Astrocyte (in vitro differentiated cells and primary cell): ENCODE results near the gene CRAT. TPM values are rescaled to one million over a fixed set of nuclear protein-coding genes. Genes with fewer than 3 reads are reported as not detected.

Experiments used
- DNase-seq: peaks from one replicate; pipeline ENCODE4 v3.0.0-alpha.2; 2010; ENCODE audit warnings: low read depth
- FAIRE-seq: peaks from 2 replicates; lab custom pipeline; 2011; peaks lifted over from hg19 to GRCh38; lab: Jason Lieb, UNC
- H2AFZ ChIP-seq: 2 replicates; pipeline ENCODE4 v1.6.0; 2012; ENCODE audit warnings: low read depth, low read length, inconsistent platforms
- H3K27ac ChIP-seq: 2 replicates; pipeline ENCODE4 v1.5.1; 2011; ENCODE audit warnings: low read depth, low read length, inconsistent platforms
- H3K27me3 ChIP-seq: 2 replicates; pipeline ENCODE4 v1.6.0; 2011; ENCODE audit warnings: low read length, inconsistent platforms; ENCODE audit not compliant: insufficient read depth
- H3K36me3 ChIP-seq: 2 replicates; pipeline ENCODE4 v1.5.1; 2011; ENCODE audit warnings: low read length, inconsistent platforms; ENCODE audit not compliant: insufficient read depth
- H3K4me1 ChIP-seq: 2 replicates; pipeline ENCODE4 v1.5.1; 2011; ENCODE audit warnings: low read length, inconsistent platforms; ENCODE audit not compliant: insufficient read depth
- H3K4me2 ChIP-seq: 2 replicates; pipeline ENCODE4 v1.6.0; 2012; ENCODE audit warnings: low read length, inconsistent platforms
- H3K4me3 ChIP-seq: 2 replicates; pipeline ENCODE4 v1.5.1; 2011; ENCODE audit warnings: low read depth, mild to moderate bottlenecking, low read length, inconsistent platforms; ENCODE audit not compliant: insufficient read depth
- H3K79me2 ChIP-seq: 2 replicates; pipeline ENCODE4 v1.6.0; 2012; ENCODE audit warnings: mild to moderate bottlenecking, low read length, inconsistent platforms; ENCODE audit not compliant: insufficient read depth
- H3K9ac ChIP-seq: 2 replicates; pipeline ENCODE4 v1.6.0; 2012; ENCODE audit warnings: mild to moderate bottlenecking, low read length, inconsistent platforms
- H3K9me3 ChIP-seq: 2 replicates; pipeline ENCODE4 v1.5.1; 2012; ENCODE audit warnings: low read depth, mild to moderate bottlenecking, low read length, inconsistent platforms; ENCODE audit not compliant: insufficient read depth
- H4K20me1 ChIP-seq: 2 replicates; pipeline ENCODE4 v1.6.0; 2012; ENCODE audit warnings: low read length, inconsistent platforms; ENCODE audit not compliant: insufficient read depth
- H3K27ac Mint-ChIP-seq: one replicate; pipeline ENCODE4 v1.8.0; 2021; ENCODE audit warnings: mild to moderate bottlenecking, mixed read lengths; ENCODE audit not compliant: unreplicated experiment
- H3K27me3 Mint-ChIP-seq: one replicate; pipeline ENCODE4 v1.8.0; 2021; ENCODE audit warnings: low read depth, mixed read lengths; ENCODE audit not compliant: unreplicated experiment
- H3K36me3 Mint-ChIP-seq: one replicate; pipeline ENCODE4 v1.8.0; 2021; ENCODE audit warnings: low read depth, mixed read lengths; ENCODE audit not compliant: unreplicated experiment
- H3K4me1 Mint-ChIP-seq: one replicate; pipeline ENCODE4 v1.8.0; 2021; ENCODE audit warnings: low read depth, mixed read lengths; ENCODE audit not compliant: unreplicated experiment
- H3K4me3 Mint-ChIP-seq: one replicate; pipeline ENCODE4 v1.8.0; 2021; ENCODE audit warnings: mild to moderate bottlenecking, moderate library complexity, mixed read lengths; ENCODE audit not compliant: unreplicated experiment
- H3K9me3 Mint-ChIP-seq: one replicate; pipeline ENCODE4 v1.8.0; 2021; ENCODE audit warnings: mild to moderate bottlenecking, mixed read lengths; ENCODE audit not compliant: unreplicated experiment
- CTCF ChIP-seq: IDR thresholded peaks from 2 replicates; pipeline ENCODE4 v1.5.1; 2011; ENCODE audit warnings: low read depth, mild to moderate bottlenecking, inconsistent platforms, low read length, moderate library complexity; ENCODE audit not compliant: insufficient read depth
- EZH2 ChIP-seq: IDR thresholded peaks from 2 replicates; pipeline ENCODE4 v1.6.1; 2012; ENCODE audit warnings: mild to moderate bottlenecking, low read length, inconsistent platforms; ENCODE audit not compliant: insufficient read depth
- total RNA-seq: library from RNA; stranded (reverse); gene quantifications from 2 replicates; pipeline ENCODE4 v1.2.1, GENCODE V29; 2021

CRAT gene
- total RNA-seq, 1 donor from 2014 or later = 21.2 TPM

GRCh38 chr9:129122133-129122532 is 11.5 kb upstream of the CRAT start:
- H2AFZ ChIP-seq = no peak overlapping the region
- Mint-ChIP-seq H3K27me3 (no peaks in the 10 kb centered on the region), H3K27ac (no peak overlapping the region), H3K36me3 (peaks cover 19% of the 10 kb centered on the region), H3K9me3 (no peaks in the 10 kb centered on the region), H3K4me1 (no peaks in the 10 kb centered on the region), H3K4me3 (no peak overlapping the region)
- peaks cover 56% of the 10 kb centered on the region for H4K20me1 ChIP-seq
- no peak overlapping the region for H3K4me3 ChIP-seq
- H3K9me3 ChIP-seq = no peaks in the 10 kb centered on the region
- no peak overlapping the region for H3K27ac ChIP-seq
- no peaks in the 10 kb centered on the region for H3K27me3 ChIP-seq
- no peak overlapping the region for H3K9ac ChIP-seq
- no peak for DNase-seq
- no peak for FAIRE-seq
- TF ChIP-seq CTCF = no peak
- no peak for TF ChIP-seq EZH2
- no peak overlapping the region for H3K4me2 ChIP-seq
- H3K36me3 ChIP-seq = peaks cover 2% of the 10 kb centered on the region
- H3K79me2 ChIP-seq = peaks cover 23% of the 10 kb centered on the region
- H3K4me1 ChIP-seq = peaks cover 15% of the 10 kb centered on the region

GRCh38 chr9:129121483-129121882 is 10.9 kb upstream of the CRAT start:
- H4K20me1 ChIP-seq = peaks cover 57% of the 10 kb centered on the region
- H3K4me1 Mint-ChIP-seq = no peaks in the 10 kb centered on the region
- H3K4me3 Mint-ChIP-seq = no peak overlapping the region
- H3K9me3 Mint-ChIP-seq = no peaks in the 10 kb centered on the region
- no peaks in the 10 kb centered on the region for H3K27me3 Mint-ChIP-seq
- FAIRE-seq = peak; percentile 41
- no peak overlapping the region for H2AFZ ChIP-seq
- H3K27me3 ChIP-seq = no peaks in the 10 kb centered on the region
- H3K9ac ChIP-seq = no peak overlapping the region
- H3K27ac Mint-ChIP-seq = no peak overlapping the region
- H3K4me1 ChIP-seq = peaks cover 9% of the 10 kb centered on the region
- H3K36me3 ChIP-seq = peaks cover 2% of the 10 kb centered on the region
- H3K4me3 ChIP-seq = no peak overlapping the region
- no peak for TF ChIP-seq EZH2
- no peak for TF ChIP-seq CTCF
- peaks cover 19% of the 10 kb centered on the region for H3K36me3 Mint-ChIP-seq
- DNase-seq = no peak
- H3K9me3 ChIP-seq = no peaks in the 10 kb centered on the region
- peaks cover 30% of the 10 kb centered on the region for H3K79me2 ChIP-seq
- no peak overlapping the region for H3K4me2 ChIP-seq
- no peak overlapping the region for H3K27ac ChIP-seq

GRCh38 chr9:129118799-129119198 is 8.2 kb upstream of the CRAT start:
- Histone ChIP-seq H3K9ac (no peak overlapping the region), H3K36me3 (no peaks in the 10 kb centered on the region), H3K79me2 (peaks cover 53% of the 10 kb centered on the region), H4K20me1 (peaks cover 59% of the 10 kb centered on the region), H2AFZ (no peak overlapping the region), H3K4me1 (no peaks in the 10 kb centered on the region), H3K4me3 (no peak overlapping the region), H3K27ac (no peak overlapping the region), H3K27me3 (no peaks in the 10 kb centered on the region), H3K9me3 (no peaks in the 10 kb centered on the region), H3K4me2 (no peak overlapping the region)
- no peak for DNase-seq
- Mint-ChIP-seq H3K36me3 (peaks cover 14% of the 10 kb centered on the region), H3K27ac (no peak overlapping the region), H3K27me3 (no peaks in the 10 kb centered on the region), H3K4me1 (no peaks in the 10 kb centered on the region), H3K9me3 (no peaks in the 10 kb centered on the region), H3K4me3 (no peak overlapping the region)
- TF ChIP-seq EZH2 (no peak), CTCF (no peak)
- FAIRE-seq = no peak
